Neuronal stem cell (in vitro differentiated cells): Measurements from ENCODE around the gene PTPRQ.

Experiments
- DNase-seq: peaks from one replicate; pipeline ENCODE4 v3.0.0-alpha.2; 2013; ENCODE audit warnings: low spot score
- H2AFZ ChIP-seq: one replicate; pipeline ENCODE4 v1.6.1; 2013; ENCODE audit warnings: mild to moderate bottlenecking, low read length, inconsistent platforms
- H2AK5ac ChIP-seq: 2 replicates; pipeline ENCODE4 v1.6.1; 2013; ENCODE audit warnings: low read depth, mild to moderate bottlenecking, inconsistent platforms, low read length, moderate library complexity, mixed read lengths
- H2BK120ac ChIP-seq: 2 replicates; pipeline ENCODE4 v1.6.1; 2013; ENCODE audit warnings: low read depth, mild to moderate bottlenecking, inconsistent platforms, low read length, moderate library complexity, mixed read lengths
- H2BK12ac ChIP-seq: one replicate; pipeline ENCODE4 v1.6.1; 2013; ENCODE audit warnings: low read length, inconsistent platforms
- H2BK15ac ChIP-seq: 2 replicates; pipeline ENCODE4 v1.6.1; 2013; ENCODE audit warnings: mild to moderate bottlenecking, low read length, inconsistent platforms, mixed read lengths
- H2BK5ac ChIP-seq: one replicate; pipeline ENCODE4 v1.6.1; 2013; ENCODE audit warnings: inconsistent platforms, mild to moderate bottlenecking, low read length, moderate library complexity
- H3K14ac ChIP-seq: one replicate; pipeline ENCODE4 v1.6.1; 2013; ENCODE audit warnings: low read length, inconsistent platforms
- H3K18ac ChIP-seq: 2 replicates; pipeline ENCODE4 v1.6.1; 2013; ENCODE audit warnings: low read length, inconsistent platforms
- H3K23ac ChIP-seq: 2 replicates; pipeline ENCODE4 v1.6.1; 2013; ENCODE audit warnings: low read depth, mild to moderate bottlenecking, mixed read lengths, low read length, inconsistent platforms; ENCODE audit not compliant: poor library complexity
- H3K27ac ChIP-seq: replicated peaks from 3 replicates; pipeline ENCODE4 v1.5.1; 2013; ENCODE audit warnings: low read length, inconsistent platforms
- H3K27me3 ChIP-seq, 3 experiments: 2 replicates each; pipeline ENCODE4 v1.6.1; 2013; ENCODE audit warnings: low read length in 3 of 3, mild to moderate bottlenecking in 2 of 3, inconsistent platforms in 1 of 3, low read depth in 1 of 3, mixed read lengths in 1 of 3, moderate library complexity in 1 of 3; ENCODE audit not compliant: control insufficient read depth in 3 of 3, insufficient read depth in 3 of 3
- H3K36me3 ChIP-seq, 2 donors: replicated peaks in 1 of 2; 2 replicates each; pipeline ENCODE4 v1.6.1; 2013; ENCODE audit warnings: low read length in 2 of 2; ENCODE audit not compliant: control insufficient read depth in 2 of 2, insufficient read depth in 2 of 2
- H3K4ac ChIP-seq: 2 replicates; pipeline ENCODE4 v1.6.1; 2013; ENCODE audit warnings: inconsistent platforms, mild to moderate bottlenecking, low read length, moderate library complexity
- H3K4me1 ChIP-seq, 2 donors: 1 replicate in 1 of 2; 2 replicates in 1 of 2; pipeline ENCODE4 v1.6.1; 2013; ENCODE audit warnings: low read length in 2 of 2, low read depth in 1 of 2; ENCODE audit not compliant: control insufficient read depth in 2 of 2, insufficient read depth in 1 of 2
- H3K4me2 ChIP-seq: one replicate; pipeline ENCODE4 v1.6.1; 2013; ENCODE audit warnings: mild to moderate bottlenecking, low read length, inconsistent platforms; ENCODE audit not compliant: insufficient read depth, poor library complexity, severe bottlenecking
- H3K4me3 ChIP-seq, 2 donors: 2 replicates each; pipeline ENCODE4 v1.5.1; 2013; ENCODE audit warnings: low read length in 2 of 2, mild to moderate bottlenecking in 2 of 2, inconsistent platforms in 1 of 2, moderate library complexity in 1 of 2
- H3K79me1 ChIP-seq: one replicate; pipeline ENCODE4 v1.6.1; 2013; ENCODE audit warnings: low read depth, mild to moderate bottlenecking, inconsistent platforms, low read length, moderate library complexity
- H3K9ac ChIP-seq: one replicate; pipeline ENCODE4 v1.6.1; 2013; ENCODE audit warnings: mild to moderate bottlenecking, low read depth, low read length, inconsistent platforms; ENCODE audit not compliant: poor library complexity
- H3K9me3 ChIP-seq, 2 donors: replicated peaks in 1 of 2; 2 replicates each; pipeline versions ENCODE3 to v1.6.1; 2013; ENCODE audit warnings: low read length in 2 of 2, mild to moderate bottlenecking in 2 of 2, inconsistent platforms in 1 of 2, low read depth in 1 of 2, mixed read lengths in 1 of 2, moderate library complexity in 1 of 2; ENCODE audit not compliant: control insufficient read depth in 2 of 2, insufficient read depth in 1 of 2
- H4K8ac ChIP-seq: one replicate; pipeline ENCODE4 v1.6.1; 2013; ENCODE audit warnings: low read depth, mild to moderate bottlenecking, inconsistent platforms, low read length, moderate library complexity
- H4K91ac ChIP-seq: one replicate; pipeline ENCODE4 v1.6.1; 2013; ENCODE audit warnings: low read length, low read depth, mild to moderate bottlenecking, inconsistent platforms; ENCODE audit not compliant: poor library complexity
- WGBS, 2 donors: extraction: QIAGEN DNeasy Blood & Tissue Kit; methylation state at CpG; one replicate each; pipeline ENCODE4 v1.1.7; 2013; ENCODE audit warnings: missing lambda C conversion rate in 2 of 2, mixed read lengths in 1 of 2; ENCODE audit not compliant: insufficient read length in 2 of 2, insufficient replicate concordance in 1 of 2; ENCODE audit errors: extremely low coverage in 2 of 2; 5-methylcytosine and 5-hydroxymethylcytosine counted together

The PTPRQ gene

DNA sequence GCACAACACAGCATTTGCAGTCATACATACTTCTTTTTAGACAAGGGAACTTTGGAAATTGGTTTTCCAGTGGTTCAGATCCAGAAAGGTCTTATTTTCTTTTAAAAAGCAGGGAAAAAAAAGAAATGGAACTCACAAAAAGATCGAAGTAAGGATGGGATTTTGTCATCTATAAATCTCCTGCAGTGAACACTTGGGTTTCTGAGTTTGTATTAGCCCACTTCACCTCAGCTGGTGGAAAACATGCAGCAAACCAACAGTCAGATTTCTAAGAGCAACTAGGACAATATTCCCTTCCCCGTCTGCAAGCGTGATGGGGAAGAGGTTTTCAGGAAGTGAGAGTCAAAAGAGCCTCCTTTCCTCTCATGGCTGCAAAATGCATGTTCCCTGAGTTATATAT is 277.3 kb downstream of the PTPRQ start:
- Histone ChIP-seq H4K91ac (no peak overlapping the region), H2BK15ac (no peak overlapping the region), H4K8ac (no peak overlapping the region), H3K27me3 (no peaks in the 10 kb centered on the region), H3K79me1 (no peaks in the 10 kb centered on the region), H3K36me3 (no peaks in the 10 kb centered on the region), H2BK5ac (no peak overlapping the region), H3K27ac (no peak overlapping the region), H3K23ac (no peak overlapping the region), H2AFZ (no peak overlapping the region), H2BK12ac (no peak overlapping the region), H3K9ac (no peak overlapping the region), H2BK120ac (no peak overlapping the region), H3K4ac (no peak overlapping the region), H3K4me3 (no peak overlapping the region), H3K9me3 (no peaks in the 10 kb centered on the region), H3K18ac (no peak overlapping the region), H3K14ac (no peak overlapping the region), H2AK5ac (no peak overlapping the region), H3K4me1 (peaks cover 0 to 2% of the 10 kb centered on the region in 2 donors), H3K4me2 (no peak overlapping the region)
- WGBS, 2 donors = no CpG with 5 or more reads among the region's 3 CpGs
- DNase-seq = no peak
